CD4-positive, alpha-beta T cell (primary cell): Measurements from ENCODE around the gene GPR151. TPM values are rescaled to one million over a fixed set of nuclear protein-coding genes. Genes with fewer than 3 reads are reported as not detected.

Experiments
- ATAC-seq: fragments of 200-7000 bp; cut with Tn5 transposase; one replicate; pipeline ENCODE4 v1.10.0; 2022; ENCODE audit warnings: mild to moderate bottlenecking; ENCODE audit not compliant: poor library complexity
- CTCF ChIA-PET: fragments of 350-600 bp; sonication (Branson Sonifier 250); formaldehyde crosslinking; loops from one replicate; lab custom pipeline; 2021; ENCODE audit warnings: antibody characterized with exemption, inconsistent platforms; lab: Charles Lee
- POLR2A ChIA-PET: fragments of 350-600 bp; sonication (Branson Sonifier 250); formaldehyde crosslinking; loops from one replicate; lab custom pipeline; 2021; ENCODE audit warnings: antibody characterized with exemption, inconsistent platforms; lab: Charles Lee
- DNase-seq, 14 experiments: peaks; one replicate each; pipeline ENCODE4 v3.0.0-alpha.2; 2013 to 2020; ENCODE audit warnings: mixed read lengths in 2 of 14
- H3K27ac ChIP-seq, 2 donors: one replicate each; pipeline versions ENCODE4 v1.5.1 to v1.7.0; 2013; ENCODE audit warnings: low read length in 2 of 2, low read depth in 1 of 2, mild to moderate bottlenecking in 1 of 2
- H3K27me3 ChIP-seq, 2 experiments: 1 replicate in 1 of 2; 2 replicates in 1 of 2; pipeline versions ENCODE4 v1.6.1 to v1.7.0; 2013; ENCODE audit warnings: low read length in 2 of 2, control low read depth in 1 of 2, mild to moderate bottlenecking in 1 of 2, moderate library complexity in 1 of 2; ENCODE audit not compliant: insufficient read depth in 2 of 2, control insufficient read depth in 1 of 2
- H3K36me3 ChIP-seq: one replicate; pipeline ENCODE4 v1.6.1; 2013; ENCODE audit warnings: low read length, control low read depth; ENCODE audit not compliant: insufficient read depth
- H3K4me1 ChIP-seq: one replicate; pipeline ENCODE4 v1.6.1; 2013; ENCODE audit warnings: low read length, control low read depth; ENCODE audit not compliant: insufficient read depth
- H3K4me3 ChIP-seq: one replicate; pipeline ENCODE4 v1.5.1; 2013; ENCODE audit warnings: mild to moderate bottlenecking, low read length, moderate library complexity
- H3K9me3 ChIP-seq, 2 experiments: 1 replicate in 1 of 2; 2 replicates in 1 of 2; pipeline versions ENCODE4 v1.6.1 to v1.7.0; 2013; ENCODE audit warnings: low read length in 2 of 2, mild to moderate bottlenecking in 2 of 2, control low read depth in 1 of 2, moderate library complexity in 1 of 2; ENCODE audit not compliant: control insufficient read depth in 1 of 2, insufficient read depth in 1 of 2
- H3K27ac Mint-ChIP-seq: one replicate; pipeline ENCODE4 v1.8.0; 2020; ENCODE audit warnings: mixed read lengths
- H3K27me3 Mint-ChIP-seq: one replicate; pipeline ENCODE4 v1.8.0; 2021; ENCODE audit warnings: mixed read lengths
- H3K36me3 Mint-ChIP-seq: one replicate; pipeline ENCODE4 v1.8.0; 2021; ENCODE audit warnings: low read depth, mixed read lengths
- H3K4me1 Mint-ChIP-seq: one replicate; pipeline ENCODE4 v1.8.0; 2021; ENCODE audit warnings: low read depth, mixed read lengths
- H3K4me3 Mint-ChIP-seq: one replicate; pipeline ENCODE4 v1.8.0; 2020; ENCODE audit warnings: mild to moderate bottlenecking, mixed read lengths
- H3K9me3 Mint-ChIP-seq: one replicate; pipeline ENCODE4 v1.8.0; 2020; ENCODE audit warnings: mixed read lengths
- intact Hi-C, 2 experiments: fragments of 100-400 bp; cut with DNase I in 1 of 2; cut with micrococcal nuclease in 1 of 2; formaldehyde crosslinking; loops; one replicate each; pipeline versions ENCODE4 v1.15.1 to v1.9.0; 2023 to 2025; cut with DNase I, micrococcal nuclease
- total RNA-seq, 174 experiments: library from RNA in 2 of 174; stranded (reverse) in 2 of 174; gene quantifications; one replicate each; pipeline ENCODE4 v1.2.3 and lab custom pipeline; 2021 to 2026
- TF ChIP-seq, protein P1 (sequence below): fragments of 200-600 bp; IDR thresholded peaks from one replicate; pipeline ENCODE4 v1.8.0; 2022; ENCODE audit warnings: antibody characterized with exemption, mild to moderate bottlenecking

Gene GPR151
- total RNA-seq, 2 experiments from 2014 or later, result not detected

DNA sequence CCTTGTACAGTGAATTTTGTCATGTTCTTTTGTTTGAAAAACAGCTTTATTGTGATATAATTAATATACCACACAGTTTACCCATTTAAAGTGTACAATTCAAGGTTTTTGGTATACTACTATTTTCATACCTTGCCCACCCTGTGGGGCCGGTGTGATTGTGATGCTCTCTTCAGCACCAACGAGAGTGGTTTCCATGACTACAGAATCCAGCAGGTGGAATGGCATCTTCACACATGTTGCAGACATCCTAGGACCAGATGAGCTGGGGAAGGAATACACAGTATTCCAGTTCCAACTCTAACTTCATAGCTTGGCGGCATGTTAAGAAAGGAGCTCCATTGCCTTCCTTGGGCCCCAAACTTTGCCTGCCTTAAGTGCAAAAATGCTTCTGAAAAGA lies 7.7 kb upstream of the GPR151 start:
- intact Hi-C loops, result no loop called here
- no peaks in the 10 kb centered on the region for H3K36me3 ChIP-seq
- ChIA-PET CTCF (no interaction called here), POLR2A (no interaction called here)
- no peak overlapping the region for H3K27ac ChIP-seq
- no peak overlapping the region for H3K27ac Mint-ChIP-seq
- no peak for DNase-seq
- no peak overlapping the region for H3K4me3 Mint-ChIP-seq
- H3K27me3 Mint-ChIP-seq, result peaks cover 11% of the 10 kb centered on the region
- no peaks in the 10 kb centered on the region for H3K27me3 ChIP-seq
- H3K9me3 ChIP-seq, result no peaks in the 10 kb centered on the region
- TF ChIP-seq, protein P1, sequence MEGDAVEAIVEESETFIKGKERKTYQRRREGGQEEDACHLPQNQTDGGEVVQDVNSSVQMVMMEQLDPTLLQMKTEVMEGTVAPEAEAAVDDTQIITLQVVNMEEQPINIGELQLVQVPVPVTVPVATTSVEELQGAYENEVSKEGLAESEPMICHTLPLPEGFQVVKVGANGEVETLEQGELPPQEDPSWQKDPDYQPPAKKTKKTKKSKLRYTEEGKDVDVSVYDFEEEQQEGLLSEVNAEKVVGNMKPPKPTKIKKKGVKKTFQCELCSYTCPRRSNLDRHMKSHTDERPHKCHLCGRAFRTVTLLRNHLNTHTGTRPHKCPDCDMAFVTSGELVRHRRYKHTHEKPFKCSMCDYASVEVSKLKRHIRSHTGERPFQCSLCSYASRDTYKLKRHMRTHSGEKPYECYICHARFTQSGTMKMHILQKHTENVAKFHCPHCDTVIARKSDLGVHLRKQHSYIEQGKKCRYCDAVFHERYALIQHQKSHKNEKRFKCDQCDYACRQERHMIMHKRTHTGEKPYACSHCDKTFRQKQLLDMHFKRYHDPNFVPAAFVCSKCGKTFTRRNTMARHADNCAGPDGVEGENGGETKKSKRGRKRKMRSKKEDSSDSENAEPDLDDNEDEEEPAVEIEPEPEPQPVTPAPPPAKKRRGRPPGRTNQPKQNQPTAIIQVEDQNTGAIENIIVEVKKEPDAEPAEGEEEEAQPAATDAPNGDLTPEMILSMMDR, result no peak
- no peaks in the 10 kb centered on the region for H3K36me3 Mint-ChIP-seq
- ATAC-seq, result no peak
- H3K4me3 ChIP-seq, result no peak overlapping the region
- H3K9me3 Mint-ChIP-seq, result no peaks in the 10 kb centered on the region
- no peaks in the 10 kb centered on the region for H3K4me1 ChIP-seq
- no peaks in the 10 kb centered on the region for H3K4me1 Mint-ChIP-seq

DNA sequence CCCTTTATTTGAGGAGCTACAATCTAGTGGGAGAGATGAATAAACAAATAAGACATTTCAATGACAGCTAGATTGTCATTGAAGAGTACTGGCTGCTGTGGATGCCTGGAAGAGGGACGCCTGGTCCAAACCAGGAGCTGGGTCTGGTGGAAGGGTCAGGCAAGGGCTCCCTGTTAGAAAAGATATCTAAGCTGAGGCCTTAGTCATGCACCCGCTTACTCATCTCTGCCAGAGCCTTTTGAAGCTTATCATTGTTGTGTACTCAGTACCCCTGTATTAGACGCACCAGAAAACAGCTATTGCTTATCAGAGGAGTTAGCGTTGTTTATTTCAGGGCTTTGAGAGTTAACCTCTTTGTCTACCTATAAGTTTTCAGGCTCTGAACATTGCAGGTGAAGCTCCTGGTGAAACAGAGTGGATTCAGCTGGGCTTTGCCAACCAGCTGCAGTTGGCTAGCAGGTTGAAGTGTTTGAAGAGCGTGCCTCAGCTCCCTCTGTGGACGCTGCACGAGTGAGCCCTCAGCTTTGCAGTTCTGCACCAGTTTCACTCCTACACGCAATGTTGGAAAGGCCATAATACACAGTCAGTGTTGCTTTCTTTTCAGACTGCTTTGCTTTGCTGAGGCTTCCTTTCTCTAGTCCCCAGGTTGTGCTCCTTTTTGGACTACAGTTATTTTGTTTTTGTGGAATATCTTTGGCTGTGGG lies 5.6 kb upstream of the GPR151 start:
- intact Hi-C loops, result no loop called here
- ATAC-seq (no peak), DNase-seq (no peak)
- H3K9me3 Mint-ChIP-seq, result no peaks in the 10 kb centered on the region
- H3K36me3 Mint-ChIP-seq, result no peaks in the 10 kb centered on the region
- no peak overlapping the region for H3K4me3 Mint-ChIP-seq
- peaks cover 11% of the 10 kb centered on the region for H3K27me3 Mint-ChIP-seq
- ChIA-PET POLR2A (no interaction called here), CTCF (no interaction called here)
- no peaks in the 10 kb centered on the region for H3K27me3 ChIP-seq
- no peaks in the 10 kb centered on the region for H3K4me1 Mint-ChIP-seq
- H3K27ac ChIP-seq, result no peak overlapping the region
- H3K4me1 ChIP-seq, result no peaks in the 10 kb centered on the region
- H3K36me3 ChIP-seq, result no peaks in the 10 kb centered on the region
- no peak overlapping the region for H3K4me3 ChIP-seq
- no peak overlapping the region for H3K27ac Mint-ChIP-seq
- TF ChIP-seq, protein P1, result no peak
- H3K9me3 ChIP-seq, result no peaks in the 10 kb centered on the region

DNA sequence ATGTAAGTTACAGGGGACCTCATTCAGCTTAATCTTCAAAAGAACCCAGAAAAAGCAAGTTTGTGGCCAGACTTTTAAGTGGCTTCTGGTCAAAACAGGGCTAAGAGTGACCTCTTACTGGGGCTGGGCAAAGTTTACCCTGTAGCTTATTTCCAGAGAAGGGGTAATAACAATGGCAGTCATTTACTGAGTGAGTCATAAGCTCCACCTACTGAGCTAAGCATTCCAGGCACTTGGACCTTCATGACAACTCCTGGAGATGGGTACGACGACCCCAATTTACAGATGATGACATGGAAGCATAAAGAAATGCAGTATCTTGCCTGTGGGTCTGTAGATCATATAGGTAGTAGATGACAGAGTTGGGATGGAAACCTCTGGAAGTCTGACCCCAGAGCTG lies 4.7 kb upstream of the GPR151 start:
- intact Hi-C loops, result no loop called here
- Mint-ChIP-seq H3K36me3 (no peaks in the 10 kb centered on the region), H3K4me3 (no peak overlapping the region), H3K9me3 (no peaks in the 10 kb centered on the region), H3K27ac (no peak overlapping the region), H3K4me1 (no peaks in the 10 kb centered on the region), H3K27me3 (peaks cover 11% of the 10 kb centered on the region)
- no peak for DNase-seq
- CTCF ChIA-PET, result no interaction called here
- TF ChIP-seq, protein P1, result no peak
- Histone ChIP-seq H3K27ac (no peak overlapping the region), H3K4me3 (no peak overlapping the region), H3K27me3 (no peaks in the 10 kb centered on the region), H3K36me3 (no peaks in the 10 kb centered on the region), H3K4me1 (no peaks in the 10 kb centered on the region), H3K9me3 (no peaks in the 10 kb centered on the region)
- ATAC-seq, result no peak
- POLR2A ChIA-PET, result no interaction called here
